Loucy (cell line): Measurements from ENCODE around the gene LRRC53.

Experiments
- H2AFZ ChIP-seq: fragments of 200-600 bp; sonication (generic); 2 replicates; pipeline ENCODE4 v1.6.0; 2016; ENCODE audit warnings: antibody characterized with exemption, mild to moderate bottlenecking, low read length, moderate library complexity
- H3F3A ChIP-seq: fragments of 200-600 bp; 2 replicates; pipeline ENCODE4 v1.6.0; 2016; ENCODE audit warnings: antibody characterized with exemption, low read depth, mild to moderate bottlenecking
- H3K27me3 ChIP-seq: fragments of 200-600 bp; sonication (generic); 2 replicates; pipeline ENCODE4 v1.6.1; 2014; ENCODE audit warnings: low read length, mild to moderate bottlenecking; ENCODE audit not compliant: insufficient read depth, poor library complexity, severe bottlenecking
- H3K36me3 ChIP-seq: fragments of 200-600 bp; sonication (generic); 2 replicates; pipeline ENCODE4 v1.6.1; 2016; ENCODE audit warnings: low read length; ENCODE audit not compliant: insufficient read depth
- H3K4me1 ChIP-seq: fragments of 200-600 bp; sonication (generic); 2 replicates; pipeline ENCODE4 v1.5.1; 2014; ENCODE audit warnings: low read length, mild to moderate bottlenecking; ENCODE audit not compliant: insufficient read depth, poor library complexity, severe bottlenecking
- H3K4me2 ChIP-seq: fragments of 200-600 bp; sonication (generic); 2 replicates; pipeline ENCODE4 v1.6.0; 2014; ENCODE audit warnings: antibody characterized with exemption, low read length, low read depth, mild to moderate bottlenecking; ENCODE audit not compliant: poor library complexity, severe bottlenecking
- H3K4me3 ChIP-seq: fragments of 200-600 bp; sonication (generic); 2 replicates; pipeline ENCODE4 v1.5.1; 2014; ENCODE audit warnings: low read length, mild to moderate bottlenecking, mixed read lengths; ENCODE audit not compliant: poor library complexity, severe bottlenecking
- H3K79me2 ChIP-seq: fragments of 200-600 bp; sonication (generic); 2 replicates; pipeline ENCODE4 v1.6.1; 2014; ENCODE audit warnings: low read length; ENCODE audit not compliant: insufficient read depth
- H3K9ac ChIP-seq: fragments of 200-600 bp; sonication (generic); 2 replicates; pipeline ENCODE4 v1.6.0; 2014; ENCODE audit warnings: mild to moderate bottlenecking, low read depth, low read length, moderate library complexity; ENCODE audit not compliant: poor library complexity, severe bottlenecking
- H3K9me2 ChIP-seq: fragments of 200-600 bp; sonication (generic); replicated peaks from 2 replicates; pipeline ENCODE4 v1.6.1; 2016; ENCODE audit warnings: low read depth, low read length, mixed read lengths
- H3K9me3 ChIP-seq: fragments of 200-600 bp; sonication (generic); 2 replicates; pipeline ENCODE4 v1.6.1; 2014; ENCODE audit warnings: mild to moderate bottlenecking, antibody characterized with exemption, low read length, low read depth; ENCODE audit not compliant: insufficient read depth
- H4K20me1 ChIP-seq: fragments of 200-600 bp; sonication (generic); 2 replicates; pipeline ENCODE4 v1.6.0; 2014; ENCODE audit warnings: antibody characterized with exemption, low read length, mild to moderate bottlenecking; ENCODE audit not compliant: insufficient read depth, poor library complexity, severe bottlenecking
- EZH2phosphoT487 ChIP-seq: fragments of 200-600 bp; IDR thresholded peaks from 2 replicates; pipeline ENCODE4 v1.6.1; 2018; ENCODE audit warnings: antibody characterized with exemption, mild to moderate bottlenecking, moderate library complexity, borderline replicate concordance
- TF ChIP-seq, protein P1 (sequence below): fragments of 200-600 bp; sonication (generic); conservative IDR thresholded peaks from 2 replicates; pipeline ENCODE4 v1.5.1; 2014; ENCODE audit warnings: mild to moderate bottlenecking, antibody characterized with exemption, low read length

Gene LRRC53

DNA sequence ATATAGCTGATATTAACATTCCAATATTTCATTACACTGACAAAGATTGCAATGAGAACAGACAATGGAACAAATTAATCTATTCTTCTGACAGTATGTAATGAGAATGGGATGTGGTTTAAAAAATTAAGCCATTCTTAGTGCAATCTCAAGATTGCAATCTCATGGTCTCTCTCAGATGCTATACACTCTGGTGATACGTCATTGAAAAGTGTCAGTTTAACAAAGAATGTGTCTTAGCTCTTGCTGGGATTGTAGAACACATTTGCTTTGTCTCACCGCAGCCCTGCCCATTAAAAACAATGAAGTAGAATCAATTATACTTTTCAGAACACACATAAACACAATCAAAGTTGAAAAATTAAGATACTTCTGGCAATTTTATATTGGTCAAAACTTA, 55.2 kb downstream of the LRRC53 start:
- Histone ChIP-seq H3K4me2 (no peak overlapping the region), H3K27me3 (no peaks in the 10 kb centered on the region), H3F3A (no peaks in the 10 kb centered on the region), H4K20me1 (no peaks in the 10 kb centered on the region), H3K4me1 (no peaks in the 10 kb centered on the region), H3K9me2 (no peaks in the 10 kb centered on the region), H2AFZ (no peak overlapping the region), H3K9me3 (no peaks in the 10 kb centered on the region), H3K79me2 (no peaks in the 10 kb centered on the region), H3K9ac (no peak overlapping the region), H3K36me3 (no peaks in the 10 kb centered on the region), H3K4me3 (no peak overlapping the region)
- TF ChIP-seq, protein P1, sequence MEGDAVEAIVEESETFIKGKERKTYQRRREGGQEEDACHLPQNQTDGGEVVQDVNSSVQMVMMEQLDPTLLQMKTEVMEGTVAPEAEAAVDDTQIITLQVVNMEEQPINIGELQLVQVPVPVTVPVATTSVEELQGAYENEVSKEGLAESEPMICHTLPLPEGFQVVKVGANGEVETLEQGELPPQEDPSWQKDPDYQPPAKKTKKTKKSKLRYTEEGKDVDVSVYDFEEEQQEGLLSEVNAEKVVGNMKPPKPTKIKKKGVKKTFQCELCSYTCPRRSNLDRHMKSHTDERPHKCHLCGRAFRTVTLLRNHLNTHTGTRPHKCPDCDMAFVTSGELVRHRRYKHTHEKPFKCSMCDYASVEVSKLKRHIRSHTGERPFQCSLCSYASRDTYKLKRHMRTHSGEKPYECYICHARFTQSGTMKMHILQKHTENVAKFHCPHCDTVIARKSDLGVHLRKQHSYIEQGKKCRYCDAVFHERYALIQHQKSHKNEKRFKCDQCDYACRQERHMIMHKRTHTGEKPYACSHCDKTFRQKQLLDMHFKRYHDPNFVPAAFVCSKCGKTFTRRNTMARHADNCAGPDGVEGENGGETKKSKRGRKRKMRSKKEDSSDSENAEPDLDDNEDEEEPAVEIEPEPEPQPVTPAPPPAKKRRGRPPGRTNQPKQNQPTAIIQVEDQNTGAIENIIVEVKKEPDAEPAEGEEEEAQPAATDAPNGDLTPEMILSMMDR = no peak
- TF ChIP-seq EZH2phosphoT487 = no peak

DNA sequence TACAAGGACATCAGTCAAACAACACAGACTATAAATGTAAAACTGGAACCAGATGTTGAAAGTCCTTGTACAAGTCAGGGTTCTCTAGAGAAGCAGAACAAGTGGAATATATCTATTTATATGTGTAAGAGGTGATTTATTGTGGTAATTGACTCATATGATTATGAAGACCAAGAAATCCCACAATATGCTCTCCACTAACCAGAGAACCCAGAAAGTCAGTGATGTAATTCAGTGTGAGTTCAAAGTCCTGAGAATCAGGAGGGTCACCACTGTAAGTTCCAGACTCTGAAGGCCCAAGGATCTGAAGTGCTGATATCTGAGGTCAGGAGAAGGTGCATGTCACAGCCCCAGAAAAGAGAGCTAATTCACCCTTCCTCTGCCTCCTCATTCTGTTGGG, 57.0 kb downstream of the LRRC53 start:
- TF ChIP-seq EZH2phosphoT487 = no peak
- TF ChIP-seq, protein P1 = no peak
- no peaks in the 10 kb centered on the region for H3K36me3 ChIP-seq
- no peak overlapping the region for H3K4me2 ChIP-seq
- no peaks in the 10 kb centered on the region for H3K27me3 ChIP-seq
- no peaks in the 10 kb centered on the region for H4K20me1 ChIP-seq
- H3K9me3 ChIP-seq = no peaks in the 10 kb centered on the region
- H2AFZ ChIP-seq = no peak overlapping the region
- H3F3A ChIP-seq = no peaks in the 10 kb centered on the region
- no peak overlapping the region for H3K4me3 ChIP-seq
- no peaks in the 10 kb centered on the region for H3K79me2 ChIP-seq
- H3K9ac ChIP-seq = no peak overlapping the region
- H3K9me2 ChIP-seq = no peaks in the 10 kb centered on the region
- H3K4me1 ChIP-seq = no peaks in the 10 kb centered on the region

DNA sequence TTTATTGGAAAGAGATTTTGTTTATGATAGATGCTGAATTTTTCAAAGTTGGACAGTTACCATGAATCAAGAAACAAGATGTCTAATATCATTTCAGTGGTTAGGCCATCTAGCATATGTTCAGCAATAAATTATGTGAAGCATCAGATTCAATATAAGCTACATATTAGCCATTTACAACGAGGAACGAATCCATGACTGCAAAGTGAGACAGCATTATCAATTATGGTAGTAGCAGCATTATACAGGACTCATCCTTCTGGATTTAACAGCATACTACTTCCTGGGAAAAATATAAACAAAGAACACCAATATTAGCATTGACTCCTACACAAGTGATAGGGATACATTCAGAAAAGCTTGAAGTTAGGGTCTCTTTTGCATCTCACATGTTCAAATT, 59.1 kb downstream of the LRRC53 start:
- H3K9me2 ChIP-seq = no peaks in the 10 kb centered on the region
- no peak overlapping the region for H3K4me2 ChIP-seq
- no peaks in the 10 kb centered on the region for H3K4me1 ChIP-seq
- no peaks in the 10 kb centered on the region for H4K20me1 ChIP-seq
- no peak overlapping the region for H3K9ac ChIP-seq
- TF ChIP-seq, protein P1 = no peak
- no peak for TF ChIP-seq EZH2phosphoT487
- no peak overlapping the region for H2AFZ ChIP-seq
- H3K79me2 ChIP-seq = no peaks in the 10 kb centered on the region
- H3K4me3 ChIP-seq = no peak overlapping the region
- H3K27me3 ChIP-seq = no peaks in the 10 kb centered on the region
- no peaks in the 10 kb centered on the region for H3K36me3 ChIP-seq
- no peaks in the 10 kb centered on the region for H3F3A ChIP-seq
- no peaks in the 10 kb centered on the region for H3K9me3 ChIP-seq
